ENCODE results near the gene HHATL. TPM values are rescaled to one million over a fixed set of nuclear protein-coding genes. Genes with fewer than 3 reads are reported as not detected.

The HHATL gene
- total RNA-seq, 1 donor from 2014 or later = not detected

- no peak for DNase-seq (ENCODE audit: low read depth in 2 of 2)
Measured at GRCh38 chr3:42685363-42685881, 17.2 kb downstream of the HHATL start, which contains the start of gene KLHL40. KLHL40 (plus strand) TSS chr3:42685537; CDS start chr3:42685619, 82 bp downstream.

- DNase-seq (ENCODE audit: low read depth in 2 of 2) = no peak
Measured at GRCh38 chr3:42684632-42685362, 17.8 kb downstream of the HHATL start.

- peak; percentile 84 to 89 for DNase-seq (ENCODE audit: low read depth in 2 of 2)
Measured at GRCh38 chr3:42683875-42684598, 18.6 kb downstream of the HHATL start.

- DNase-seq (ENCODE audit: low read depth in 2 of 2) = no peak
Measured at GRCh38 chr3:42682301-42683070, 20.1 kb downstream of the HHATL start.

- no peak for DNase-seq (ENCODE audit: low read depth in 2 of 2)
Measured at GRCh38 chr3:42681361-42682038, 21.1 kb downstream of the HHATL start.

- no peak for DNase-seq (ENCODE audit: low read depth in 2 of 2)
Measured at GRCh38 chr3:42680806-42681205, 21.8 kb downstream of the HHATL start.

GRCh38 chr3:42680271-42680670, 22.3 kb downstream of the HHATL start:
- DNase-seq (ENCODE audit: low read depth in 2 of 2) = no peak

- DNase-seq (ENCODE audit: low read depth in 2 of 2) = no peak
Measured at GRCh38 chr3:42678447-42678846, 24.2 kb downstream of the HHATL start.

- DNase-seq (ENCODE audit: low read depth in 2 of 2) = no peak
Measured at GRCh38 chr3:42675909-42676308, 26.7 kb downstream of the HHATL start.

GRCh38 chr3:42674146-42674545, 28.5 kb downstream of the HHATL start:
- no peak for DNase-seq (ENCODE audit: low read depth in 2 of 2)

GRCh38 chr3:42673082-42673481, 29.5 kb downstream of the HHATL start:
- no peak for DNase-seq (ENCODE audit: low read depth in 2 of 2)

GRCh38 chr3:42672515-42672914, 30.1 kb downstream of the HHATL start:
- DNase-seq (ENCODE audit: low read depth in 2 of 2) = no peak

- DNase-seq (ENCODE audit: low read depth in 2 of 2) = no peak
Measured at GRCh38 chr3:42670670-42671069, 31.9 kb downstream of the HHATL start.

GRCh38 chr3:42670051-42670576, 32.5 kb downstream of the HHATL start:
- DNase-seq (ENCODE audit: low read depth in 2 of 2) = no peak

- DNase-seq (ENCODE audit: low read depth in 2 of 2) = peak in 1 of 2 donors; percentile 31
Measured at GRCh38 chr3:42668793-42669217, 33.8 kb downstream of the HHATL start.

- no peak for DNase-seq (ENCODE audit: low read depth in 2 of 2)
Measured at GRCh38 chr3:42668413-42668760, 34.2 kb downstream of the HHATL start.

GRCh38 chr3:42667523-42668412, 34.8 kb downstream of the HHATL start:
- DNase-seq (ENCODE audit: low read depth in 2 of 2) = no peak

GRCh38 chr3:42667096-42667522, 35.5 kb downstream of the HHATL start:
- no peak for DNase-seq (ENCODE audit: low read depth in 2 of 2)

GRCh38 chr3:42666577-42666998, 36.0 kb downstream of the HHATL start:
- DNase-seq (ENCODE audit: low read depth in 2 of 2) = no peak

GRCh38 chr3:42666022-42666421, 36.6 kb downstream of the HHATL start:
- DNase-seq (ENCODE audit: low read depth in 2 of 2) = no peak

All from lung microvascular endothelial cell (primary cell).